GM12878 (cell line): Measurements from ENCODE around the gene ARHGEF25. TPM values are rescaled to one million over a fixed set of nuclear protein-coding genes. Genes with fewer than 3 reads are reported as not detected.

Experiments
- ATAC-seq: fragments of 200-7000 bp; cut with Tn5 transposase; 3 replicates; pipeline ENCODE4 v1.9.1; 2020; ENCODE audit warnings: mild to moderate bottlenecking, moderate library complexity
- BruUV-seq: library from RNA; stranded (reverse); fragments of 400-500 nt; replicated peaks from 2 replicates; lab custom pipeline; 2021; lab: Mats Ljungman, UMichigan
- CTCF ChIA-PET: fragments of 300-600 bp; sonication (Branson Sonifier 250); formaldehyde crosslinking; extraction: SDS; loops from one replicate; lab custom pipeline; 2021; ENCODE audit warnings: inconsistent platforms; lab: Yijun Ruan, JAX
- POLR2A ChIA-PET: fragments of 350-600 bp; formaldehyde crosslinking; extraction: SDS; loops from one replicate; lab custom pipeline; 2021; ENCODE audit warnings: inconsistent platforms; lab: Charles Lee
- RAD21 ChIA-PET: fragments of 300-600 bp; sonication (Branson Sonifier 250); formaldehyde crosslinking; loops from one replicate; lab custom pipeline; 2023; ENCODE audit warnings: antibody characterized with exemption; ENCODE audit not compliant: unreplicated experiment; lab: Charles Lee
- SMC1A ChIA-PET: fragments of 300-600 bp; sonication (Branson Sonifier 250); formaldehyde crosslinking; loops from one replicate; lab custom pipeline; 2023; ENCODE audit not compliant: unreplicated experiment, uncharacterized antibody; lab: Charles Lee
- DNase-seq: peaks from one replicate; pipeline ENCODE4 v3.0.0-alpha.2; 2011; ENCODE audit warnings: low read depth, low spot score
- FAIRE-seq: peaks from 3 replicates; lab custom pipeline; 2011; peaks lifted over from hg19 to GRCh38; lab: Jason Lieb, UNC
- H2AFZ ChIP-seq: 2 replicates; pipeline ENCODE4 v1.6.0; 2011; ENCODE audit warnings: low read depth, low read length, control low read depth; ENCODE audit not compliant: control insufficient read depth
- H3K27ac ChIP-seq: 2 replicates; pipeline ENCODE4 v1.5.1; 2011; ENCODE audit warnings: control low read depth; ENCODE audit not compliant: control insufficient read depth, insufficient read depth
- H3K27me3 ChIP-seq, 2 experiments: replicated peaks in 1 of 2; 2 replicates each; pipeline versions ENCODE4 v1.6.0 to v1.6.1; 2011; ENCODE audit warnings: low read length in 1 of 2; ENCODE audit not compliant: control insufficient read depth in 2 of 2, insufficient read depth in 2 of 2
- H3K36me3 ChIP-seq, 2 experiments: 2 replicates each; pipeline ENCODE4 v1.5.1; 2011; ENCODE audit warnings: low read length in 1 of 2; ENCODE audit not compliant: control insufficient read depth in 2 of 2, insufficient read depth in 2 of 2
- H3K4me1 ChIP-seq: 2 replicates; pipeline ENCODE4 v1.6.1; 2011; ENCODE audit warnings: mild to moderate bottlenecking, low read length, moderate library complexity, mixed read lengths; ENCODE audit not compliant: control insufficient read depth, insufficient read depth
- H3K4me2 ChIP-seq: 2 replicates; pipeline ENCODE4 v1.6.0; 2011; ENCODE audit warnings: control low read depth; ENCODE audit not compliant: control insufficient read depth, insufficient read depth
- H3K4me3 ChIP-seq: fragments of 200-600 bp; sonication (generic); 2 replicates; pipeline ENCODE4 v1.5.1; 2016
- H3K79me2 ChIP-seq: 2 replicates; pipeline ENCODE4 v1.6.0; 2011; ENCODE audit warnings: low read length; ENCODE audit not compliant: control insufficient read depth, insufficient read depth
- H3K9ac ChIP-seq: 2 replicates; pipeline ENCODE4 v1.8.0; 2011; ENCODE audit warnings: low read length, control low read depth, mixed read lengths; ENCODE audit not compliant: control insufficient read depth, insufficient read depth
- H3K9me3 ChIP-seq: replicated peaks from 3 replicates; pipeline ENCODE4 v1.5.1; 2011; ENCODE audit warnings: mild to moderate bottlenecking, low read length; ENCODE audit not compliant: control insufficient read depth, insufficient read depth
- H4K20me1 ChIP-seq: 2 replicates; pipeline ENCODE4 v1.6.0; 2011; ENCODE audit not compliant: control insufficient read depth, insufficient read depth
- ATF7 ChIP-seq: fragments of 450-650 bp; IDR thresholded peaks from 2 replicates; pipeline ENCODE4 v1.6.1; 2016; ENCODE audit warnings: low read depth, mild to moderate bottlenecking
- BCL3 ChIP-seq: IDR thresholded peaks from 2 replicates; pipeline ENCODE4 v1.6.1; 2011; ENCODE audit warnings: borderline replicate concordance, low read depth, mild to moderate bottlenecking, moderate library complexity, low read length; ENCODE audit not compliant: insufficient read depth, poor library complexity, severe bottlenecking
- CREB1 ChIP-seq: IDR thresholded peaks from 2 replicates; pipeline ENCODE4 v1.6.1; 2012; ENCODE audit warnings: low read depth, mild to moderate bottlenecking, inconsistent platforms
- HDAC2 ChIP-seq: fragments of 200-600 bp; sonication (generic); IDR thresholded peaks from 2 replicates; pipeline ENCODE4 v1.6.1; 2017
- IRF4 ChIP-seq: IDR thresholded peaks from 2 replicates; pipeline ENCODE4 v1.6.1; 2011; ENCODE audit warnings: low read depth, low read length
- JUND ChIP-seq: IDR thresholded peaks from 2 replicates; pipeline ENCODE4 v1.6.1; 2012; ENCODE audit warnings: low read depth, mild to moderate bottlenecking, low read length, improper control_type of control experiment, moderate library complexity
- NFXL1 ChIP-seq: fragments of 450-650 bp; IDR thresholded peaks from 2 replicates; pipeline ENCODE4 v1.6.1; 2017; ENCODE audit warnings: antibody characterized with exemption, mild to moderate bottlenecking, borderline replicate concordance
- POLR2AphosphoS5 ChIP-seq: IDR thresholded peaks from 2 replicates; pipeline ENCODE4 v1.6.1; 2011; ENCODE audit warnings: mild to moderate bottlenecking, low read length, inconsistent platforms
- RB1 ChIP-seq: fragments of 450-650 bp; formaldehyde crosslinking; IDR thresholded peaks from 2 replicates; pipeline ENCODE4 v1.6.1; 2017; ENCODE audit warnings: mild to moderate bottlenecking, borderline replicate concordance
- SIX5 ChIP-seq: IDR thresholded peaks from 2 replicates; pipeline ENCODE4 v1.6.1; 2011; ENCODE audit warnings: mild to moderate bottlenecking, low read depth, low read length, moderate library complexity; ENCODE audit not compliant: severe bottlenecking
- SMAD5 ChIP-seq: IDR thresholded peaks from 2 replicates; pipeline ENCODE4 v1.6.1; 2016; ENCODE audit warnings: antibody characterized with exemption, low read depth
- TARDBP ChIP-seq: IDR thresholded peaks from 2 replicates; pipeline ENCODE4 v1.6.1; 2016; ENCODE audit warnings: borderline replicate concordance
- ZNF24 ChIP-seq: fragments of 450-650 bp; IDR thresholded peaks from 2 replicates; pipeline ENCODE4 v1.6.1; 2017; ENCODE audit warnings: antibody characterized with exemption, mild to moderate bottlenecking
- WGBS: methylation state at CpG from one replicate; pipeline ENCODE4 v1.1.6; 2016; ENCODE audit warnings: low lambda C conversion rate; ENCODE audit not compliant: insufficient replicate concordance, insufficient coverage; ENCODE audit errors: missing lambda C conversion rate; 5-methylcytosine and 5-hydroxymethylcytosine counted together
- in situ Hi-C: fragments of 300-500 bp; cut with MboI; formaldehyde crosslinking; loops from 9 replicates; pipeline ENCODE4 v1.14.3; 2018; ENCODE audit warnings: mixed read lengths
- intact Hi-C: fragments of 100-400 bp; cut with micrococcal nuclease; formaldehyde crosslinking; loops from one replicate; pipeline ENCODE4 v1.14.2; 2022; ENCODE audit not compliant: unreplicated experiment
- polyA plus RNA-seq, 11 experiments: library from polyadenylated mRNA; depleted of rRNA in 4 of 11; unstranded in 6 of 11; stranded (reverse) in 5 of 11; fragments of >200 nt; fragmentation: Nextera tagmentation in 4 of 11; fragmentation: Illumina TruSeq in 1 of 11; extraction: Ambion mirVana in 4 of 11; extraction: Trizol in 1 of 11; gene quantifications; 1 replicate in 1 of 11; 2 replicates in 10 of 11; pipeline versions ENCODE4 v1.2.1 to v1.2.3, GENCODE V29; 2011 to 2016; ENCODE audit warnings: inconsistent platforms in 2 of 11, missing spikeins in 2 of 11, low read depth in 1 of 11
- total RNA-seq, 4 experiments: library from RNA; depleted of rRNA in 3 of 4; stranded (reverse); fragments of >200 nt in 3 of 4; fragmentation: Illumina TruSeq in 1 of 4; extraction: Trizol in 1 of 4; gene quantifications; 2 replicates each; pipeline versions ENCODE4 v1.2.1 to v1.2.3, GENCODE V29; 2013 to 2021
- TF ChIP-seq, protein P1 (sequence below): IDR thresholded peaks from 2 replicates; pipeline ENCODE4 v1.6.1; 2012; ENCODE audit warnings: low read length, inconsistent platforms
- TF ChIP-seq, protein P2 (sequence below): fragments of 150-350 bp; IDR thresholded peaks from 2 replicates; pipeline ENCODE4 v1.6.1; 2016; ENCODE audit warnings: low read depth, low read length

ARHGEF25 gene
- total and polyA plus RNA-seq, 10 of the 15 experiments (the other 5 are each of a cell fraction or from before 2014, with no cell fraction given): 0.08 to 4.5 (median 1.2) TPM; not detected in 3

DNA sequence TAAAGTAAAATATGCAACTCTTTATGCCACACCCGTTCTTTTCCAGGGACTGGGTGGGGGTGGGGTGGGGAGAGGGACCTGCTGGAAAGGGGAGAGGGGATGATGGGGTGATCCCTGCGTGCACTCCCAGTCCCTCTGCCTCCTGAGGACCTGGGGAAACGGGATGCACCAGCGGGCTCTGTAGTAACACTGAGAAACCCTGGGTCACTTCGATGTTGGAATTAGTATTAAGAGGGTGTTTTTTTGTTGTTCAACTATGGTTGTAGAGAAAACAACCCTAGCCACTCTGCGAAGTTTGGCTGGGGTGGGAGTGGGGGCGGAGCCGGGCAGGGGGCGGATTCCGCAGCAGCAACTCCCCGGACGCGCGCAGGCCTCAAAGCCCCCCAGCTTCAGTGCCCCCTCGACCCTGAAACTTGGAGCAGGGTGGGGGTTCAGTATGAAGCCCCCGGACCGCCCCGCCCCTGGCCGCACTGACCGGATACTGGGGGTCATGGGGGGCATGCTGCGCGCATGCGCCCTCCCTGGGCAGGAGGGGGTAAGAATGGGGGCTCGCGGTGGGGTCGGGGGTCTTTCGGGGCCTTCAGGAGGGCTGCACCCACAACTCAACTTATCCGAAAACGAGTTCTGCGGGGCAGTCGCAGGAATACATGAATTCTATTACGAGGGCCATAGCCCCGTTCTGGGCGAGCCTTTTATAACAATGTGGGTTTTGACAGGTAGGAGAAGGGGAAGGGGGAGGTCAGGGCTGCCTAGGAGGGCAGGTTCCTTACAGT, 1.3 kb upstream of the ARHGEF25 start:
- no peak for DNase-seq
- Histone ChIP-seq H4K20me1 (no peaks in the 10 kb centered on the region), H2AFZ (no peak overlapping the region), H3K9me3 (no peaks in the 10 kb centered on the region), H3K27me3 (no peaks in the 10 kb centered on the region), H3K4me3 (no peak overlapping the region), H3K4me1 (peaks cover 10% of the 10 kb centered on the region), H3K36me3 (no peaks in the 10 kb centered on the region; a peak in 1 of 4 replicates), H3K4me2 (no peak overlapping the region), H3K9ac (no peak overlapping the region)
- BruUV-seq: no TSS peak
- CTCF ChIA-PET: no interaction called here
- POLR2A ChIA-PET: no interaction called here
- no peak for FAIRE-seq
- intact Hi-C loops: no loop called here
- WGBS: 52% methylated on average over 28 of the region's 34 CpGs
- no peak for ATAC-seq
- RAD21 ChIA-PET: interaction anchor here (0.6 kb wide), 1 partner anchor 31 kb away, joined by 4 read pairs; no protein-coding TSS in a partner anchor
- TF ChIP-seq CREB1 (no peak), HDAC2 (no peak), TARDBP (no peak), POLR2AphosphoS5 (no peak), IRF4 (no peak), NFXL1 (no peak), ZNF24 (no peak), ATF7 (no peak), BCL3 (no peak), JUND (no peak), SIX5 (no peak), SMAD5 (no peak), RB1 (no peak)
- TF ChIP-seq, protein P1, sequence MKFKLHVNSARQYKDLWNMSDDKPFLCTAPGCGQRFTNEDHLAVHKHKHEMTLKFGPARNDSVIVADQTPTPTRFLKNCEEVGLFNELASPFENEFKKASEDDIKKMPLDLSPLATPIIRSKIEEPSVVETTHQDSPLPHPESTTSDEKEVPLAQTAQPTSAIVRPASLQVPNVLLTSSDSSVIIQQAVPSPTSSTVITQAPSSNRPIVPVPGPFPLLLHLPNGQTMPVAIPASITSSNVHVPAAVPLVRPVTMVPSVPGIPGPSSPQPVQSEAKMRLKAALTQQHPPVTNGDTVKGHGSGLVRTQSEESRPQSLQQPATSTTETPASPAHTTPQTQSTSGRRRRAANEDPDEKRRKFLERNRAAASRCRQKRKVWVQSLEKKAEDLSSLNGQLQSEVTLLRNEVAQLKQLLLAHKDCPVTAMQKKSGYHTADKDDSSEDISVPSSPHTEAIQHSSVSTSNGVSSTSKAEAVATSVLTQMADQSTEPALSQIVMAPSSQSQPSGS: no peak
- TF ChIP-seq, protein P2, sequence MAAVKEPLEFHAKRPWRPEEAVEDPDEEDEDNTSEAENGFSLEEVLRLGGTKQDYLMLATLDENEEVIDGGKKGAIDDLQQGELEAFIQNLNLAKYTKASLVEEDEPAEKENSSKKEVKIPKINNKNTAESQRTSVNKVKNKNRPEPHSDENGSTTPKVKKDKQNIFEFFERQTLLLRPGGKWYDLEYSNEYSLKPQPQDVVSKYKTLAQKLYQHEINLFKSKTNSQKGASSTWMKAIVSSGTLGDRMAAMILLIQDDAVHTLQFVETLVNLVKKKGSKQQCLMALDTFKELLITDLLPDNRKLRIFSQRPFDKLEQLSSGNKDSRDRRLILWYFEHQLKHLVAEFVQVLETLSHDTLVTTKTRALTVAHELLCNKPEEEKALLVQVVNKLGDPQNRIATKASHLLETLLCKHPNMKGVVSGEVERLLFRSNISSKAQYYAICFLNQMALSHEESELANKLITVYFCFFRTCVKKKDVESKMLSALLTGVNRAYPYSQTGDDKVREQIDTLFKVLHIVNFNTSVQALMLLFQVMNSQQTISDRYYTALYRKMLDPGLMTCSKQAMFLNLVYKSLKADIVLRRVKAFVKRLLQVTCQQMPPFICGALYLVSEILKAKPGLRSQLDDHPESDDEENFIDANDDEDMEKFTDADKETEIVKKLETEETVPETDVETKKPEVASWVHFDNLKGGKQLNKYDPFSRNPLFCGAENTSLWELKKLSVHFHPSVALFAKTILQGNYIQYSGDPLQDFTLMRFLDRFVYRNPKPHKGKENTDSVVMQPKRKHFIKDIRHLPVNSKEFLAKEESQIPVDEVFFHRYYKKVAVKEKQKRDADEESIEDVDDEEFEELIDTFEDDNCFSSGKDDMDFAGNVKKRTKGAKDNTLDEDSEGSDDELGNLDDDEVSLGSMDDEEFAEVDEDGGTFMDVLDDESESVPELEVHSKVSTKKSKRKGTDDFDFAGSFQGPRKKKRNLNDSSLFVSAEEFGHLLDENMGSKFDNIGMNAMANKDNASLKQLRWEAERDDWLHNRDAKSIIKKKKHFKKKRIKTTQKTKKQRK: no peak
- TF ChIP-seq, all 136 proteins: peak for 0
- Histone ChIP-seq H3K79me2 (no peaks in the 10 kb centered on the region), H3K27ac (no peak overlapping the region)
- in situ Hi-C loops: no loop called here
- SMC1A ChIA-PET: no interaction called here
